T-cell (primary cell): ENCODE measurements around the gene AHSG. TPM values are rescaled to one million over a fixed set of nuclear protein-coding genes. Genes with fewer than 3 reads are reported as not detected.

Source experiments
- ATAC-seq, 4 experiments: fragments of 200-7000 bp in 3 of 4; fragments of 150-1000 bp in 1 of 4; cut with Tn5 transposase; replicated peaks in 1 of 4; 1 replicate in 3 of 4; 2 replicates in 1 of 4; pipeline ENCODE4 v1.10.0; 2021; ENCODE audit warnings: moderate library complexity in 3 of 4, mild to moderate bottlenecking in 2 of 4, moderate number of reproducible peaks in 1 of 4
- CTCF ChIA-PET, 2 donors: fragments of 300-600 bp; sonication (Branson Sonifier 250); formaldehyde crosslinking; loops; one replicate each; lab custom pipeline; 2022; ENCODE audit warnings: antibody characterized with exemption in 2 of 2; lab: Charles Lee
- POLR2A ChIA-PET, 2 donors: fragments of 300-600 bp; sonication (Branson Sonifier 250); formaldehyde crosslinking; loops; one replicate each; lab custom pipeline; 2022; ENCODE audit warnings: antibody characterized with exemption in 2 of 2; lab: Charles Lee
- DNase-seq, 35 experiments: peaks; one replicate each; pipeline versions ENCODE4 v3.0.0 to v3.0.0-alpha.2; 2013 to 2023
- H3K27ac ChIP-seq: one replicate; pipeline ENCODE4 v1.5.1; 2013; ENCODE audit warnings: low read length
- H3K27me3 ChIP-seq, 2 experiments: replicated peaks in 1 of 2; 1 replicate in 1 of 2; 2 replicates in 1 of 2; pipeline versions ENCODE4 v1.6.1 to v1.7.0; 2013; ENCODE audit warnings: low read length in 1 of 2, mixed read lengths in 1 of 2; ENCODE audit not compliant: control insufficient read depth in 2 of 2, insufficient read depth in 2 of 2; ENCODE audit errors: extremely low read depth in 1 of 2
- H3K36me3 ChIP-seq, 2 donors: 1 replicate in 1 of 2; 2 replicates in 1 of 2; pipeline versions ENCODE4 v1.6.1 to v1.7.0; 2013; ENCODE audit warnings: low read length in 1 of 2; ENCODE audit not compliant: control insufficient read depth in 2 of 2, insufficient read depth in 1 of 2; ENCODE audit errors: extremely low read depth in 1 of 2
- H3K4me1 ChIP-seq, 2 experiments: 1 replicate in 1 of 2; 2 replicates in 1 of 2; pipeline versions ENCODE4 v1.6.1 to v1.7.0; 2013; ENCODE audit warnings: low read length in 2 of 2, mixed read lengths in 1 of 2; ENCODE audit not compliant: insufficient read depth in 2 of 2, control insufficient read depth in 1 of 2; ENCODE audit errors: extremely low read depth in 1 of 2
- H3K4me3 ChIP-seq, 2 donors: 1 replicate in 1 of 2; 2 replicates in 1 of 2; pipeline versions ENCODE4 v1.5.1 to v1.7.0; 2013; ENCODE audit warnings: mild to moderate bottlenecking in 2 of 2, low read length in 1 of 2, moderate library complexity in 1 of 2; ENCODE audit not compliant: control insufficient read depth in 1 of 2; ENCODE audit errors: extremely low read depth in 1 of 2
- H3K9me3 ChIP-seq: 2 replicates; pipeline ENCODE4 v1.7.0; 2013
- H3K27ac Mint-ChIP-seq, 2 donors: one replicate each; pipeline ENCODE4 v1.8.0; 2020 to 2021; ENCODE audit warnings: mild to moderate bottlenecking in 2 of 2, mixed read lengths in 2 of 2
- H3K27me3 Mint-ChIP-seq, 2 donors: one replicate each; pipeline ENCODE4 v1.8.0; 2021 to 2022; ENCODE audit warnings: mixed read lengths in 2 of 2
- H3K36me3 Mint-ChIP-seq: one replicate; pipeline ENCODE4 v1.8.0; 2021; ENCODE audit warnings: mixed read lengths
- H3K4me1 Mint-ChIP-seq, 3 donors: one replicate each; pipeline ENCODE4 v1.8.0; 2020 to 2022; ENCODE audit warnings: mixed read lengths in 3 of 3, mild to moderate bottlenecking in 1 of 3
- H3K4me3 Mint-ChIP-seq, 3 donors: one replicate each; pipeline ENCODE4 v1.8.0; 2020 to 2022; ENCODE audit warnings: mild to moderate bottlenecking in 3 of 3, mixed read lengths in 3 of 3, moderate library complexity in 3 of 3
- H3K9me3 Mint-ChIP-seq, 3 donors: one replicate each; pipeline ENCODE4 v1.8.0; 2020 to 2022; ENCODE audit warnings: mixed read lengths in 3 of 3
- WGBS: methylation state at CpG from one replicate; pipeline ENCODE4 v1.1.5; 2013; ENCODE audit warnings: missing lambda C conversion rate; ENCODE audit not compliant: insufficient coverage; 5-methylcytosine and 5-hydroxymethylcytosine counted together
- total RNA-seq, 35 experiments: library from RNA in 6 of 35; stranded (reverse) in 6 of 35; fragments of 120-200 nt in 1 of 35; gene quantifications; one replicate each; pipeline versions ENCODE4 v1.2.1 to v1.2.4 and lab custom pipeline; 2013 to 2026

The AHSG gene
- total RNA-seq, 5 donors from 2014 or later (not counting 1 experiment from before 2014, with no cell fraction given), result 1.8 to 1.9 (median 1.9) TPM; not detected in 2

DNA sequence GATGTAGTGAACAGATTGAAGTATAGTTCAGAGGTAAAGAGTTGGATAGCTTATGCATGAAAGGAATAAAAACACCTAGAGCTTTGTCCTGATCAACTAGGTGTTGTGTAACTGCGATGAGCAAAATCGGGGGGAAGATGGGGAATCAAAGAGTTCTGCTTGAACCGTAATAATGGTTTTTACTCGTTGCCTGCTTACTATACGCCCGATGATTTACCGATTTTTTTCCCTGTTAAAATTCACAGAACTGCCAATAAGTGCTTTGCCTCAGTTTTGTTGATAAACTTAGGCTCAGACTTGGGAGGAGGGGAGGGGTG, 43.1 kb upstream of the AHSG start:
- Histone ChIP-seq H3K27ac (peak overlapping the region; percentile 80), H3K4me1 (peaks cover 25 to 36% of the 10 kb centered on the region in 2 experiments), H3K27me3 (no peaks in the 10 kb centered on the region), H3K36me3 (peaks cover 3 to 12% of the 10 kb centered on the region in 2 donors), H3K9me3 (no peaks in the 10 kb centered on the region), H3K4me3 (peak overlapping the region; percentile 70 to 77)
- peak overlapping the region; percentile 88 to 92 (median 90) for H3K4me3 Mint-ChIP-seq
- no peak for DNase-seq
- H3K36me3 Mint-ChIP-seq, result peaks cover 20% of the 10 kb centered on the region
- H3K4me1 Mint-ChIP-seq, result peaks cover 65 to 68% (median 67%) of the 10 kb centered on the region in 3 donors
- CTCF ChIA-PET, result interaction anchor here (0.8 to 2.8 kb wide), 12 partner anchors 20 to 626 kb away, joined by 3 to 42 read pairs (median 4); partner anchors contain the start of genes EIF4A2 (in 1 of the 2), ETV5 (in 1 of the 2) and RPL39L (in 1 of the 2)
- POLR2A ChIA-PET, result interaction anchor here (0.5 to 1.5 kb wide), 15 partner anchors 9 to 984 kb away, joined by 3 to 22 read pairs (median 4); partner anchors contain the start of genes EIF4A2 (in 2 of the 2), SENP2 (in 1 of the 2) and TRA2B (in 1 of the 2)
- no peak for ATAC-seq
- no peaks in the 10 kb centered on the region for H3K9me3 Mint-ChIP-seq
- no CpG with 5 or more reads among the region's 7 CpGs for whole genome bisulfite sequencing
- H3K27ac Mint-ChIP-seq, result peak overlapping the region; percentile 96 to 98
- H3K27me3 Mint-ChIP-seq, result no peaks in the 10 kb centered on the region

GRCh38 chr3:186570096-186570940, 42.5 kb upstream of the AHSG start, which contains the start of gene DNAJB11:
Gene DNAJB11 (plus strand): TSS chr3:186570720. CDS start chr3:186570898, 178 bp downstream.
- no peaks in the 10 kb centered on the region for H3K9me3 ChIP-seq
- Mint-ChIP-seq H3K4me1 (peaks cover 63 to 68% (median 64%) of the 10 kb centered on the region in 3 donors), H3K9me3 (no peaks in the 10 kb centered on the region), H3K27me3 (no peaks in the 10 kb centered on the region), H3K27ac (peak within 1 kb of the TSS; percentile 96 to 98), H3K4me3 (peak within 1 kb of the TSS; percentile 88 to 92 (median 90)), H3K36me3 (peaks cover 21% of the 10 kb centered on the region)
- H3K27ac ChIP-seq, result peak within 1 kb of the TSS; percentile 80
- POLR2A ChIA-PET, result interaction anchor here (0.5 to 1.5 kb wide), 21 partner anchors 9 to 984 kb away, joined by 3 to 22 read pairs (median 4); partner anchors contain the start of genes EIF4A2 (in 2 of the 2), SENP2 (in 1 of the 2) and TRA2B (in 1 of the 2)
- DNase-seq (peak; percentile 87 to 100 (median 99)), ATAC-seq (peak; percentile 85 to 87 (median 86))
- peaks cover 6 to 16% of the 10 kb centered on the region in 2 donors for H3K36me3 ChIP-seq
- 0% methylated on average over 50 of the region's 59 CpGs for WGBS
- H3K4me3 ChIP-seq, result peak within 1 kb of the TSS; percentile 77 to 88
- H3K4me1 ChIP-seq, result peaks cover 25 to 36% of the 10 kb centered on the region in 2 experiments
- CTCF ChIA-PET, result interaction anchor here in 1 of 2 donors (0.6 to 2.8 kb wide), 14 partner anchors 20 to 632 kb away, joined by 3 to 42 read pairs (median 4); partner anchors contain the start of genes EIF4A2, ETV5, RPL39L and TRA2B
- no peaks in the 10 kb centered on the region for H3K27me3 ChIP-seq

- DNase-seq (no peak), ATAC-seq (no peak)
- Histone ChIP-seq H3K27me3 (no peaks in the 10 kb centered on the region), H3K27ac (peak overlapping the region; percentile 78), H3K9me3 (no peaks in the 10 kb centered on the region), H3K4me3 (peak overlapping the region; percentile 77 to 88), H3K4me1 (peaks cover 25 to 33% of the 10 kb centered on the region in 2 experiments), H3K36me3 (peaks cover 13 to 24% of the 10 kb centered on the region in 2 donors)
- peaks cover 29% of the 10 kb centered on the region for H3K36me3 Mint-ChIP-seq
- 2% methylated on average over 16 of the region's 21 CpGs for WGBS
- H3K9me3 Mint-ChIP-seq, result no peaks in the 10 kb centered on the region
- H3K27me3 Mint-ChIP-seq, result no peaks in the 10 kb centered on the region
- H3K4me3 Mint-ChIP-seq, result peak overlapping the region; percentile 88 to 92 (median 90)
- H3K27ac Mint-ChIP-seq, result peak overlapping the region; percentile 72 to 98
- ChIA-PET POLR2A (interaction anchor here (0.7 to 1.5 kb wide), 13 partner anchors 8 to 985 kb away, joined by 3 to 22 read pairs (median 4); partner anchors contain the start of genes EIF4A2 (in 2 of the 2), SENP2 (in 1 of the 2) and TRA2B (in 1 of the 2)), CTCF (interaction anchor here in 1 of 2 donors (0.6 to 2.8 kb wide), 9 partner anchors 30 to 633 kb away, joined by 3 to 42 read pairs (median 5); partner anchors contain the start of genes ETV5, RPL39L and TRA2B)
- H3K4me1 Mint-ChIP-seq, result peaks cover 56 to 65% (median 63%) of the 10 kb centered on the region in 3 donors
Measured at GRCh38 chr3:186570941-186571643, 41.8 kb upstream of the AHSG start.

GRCh38 chr3:186571644-186572013, 41.2 kb upstream of the AHSG start:
- Mint-ChIP-seq H3K9me3 (no peaks in the 10 kb centered on the region), H3K27ac (peak overlapping the region; percentile 72 to 98), H3K4me1 (peaks cover 51 to 62% (median 61%) of the 10 kb centered on the region in 3 donors), H3K4me3 (peak overlapping the region; percentile 88 to 92 (median 90)), H3K27me3 (no peaks in the 10 kb centered on the region), H3K36me3 (peaks cover 33% of the 10 kb centered on the region)
- no peaks in the 10 kb centered on the region for H3K27me3 ChIP-seq
- no CpG with 5 or more reads among the region's 2 CpGs for WGBS
- ATAC-seq (no peak), DNase-seq (no peak)
- CTCF ChIA-PET, result interaction anchor here in 1 of 2 donors (1.4 to 2.8 kb wide), 3 partner anchors 31 to 628 kb away, joined by 5 to 42 read pairs (median 5); no protein-coding TSS in a partner anchor
- peaks cover 15 to 29% of the 10 kb centered on the region in 2 donors for H3K36me3 ChIP-seq
- peak overlapping the region; percentile 77 to 88 for H3K4me3 ChIP-seq
- no peaks in the 10 kb centered on the region for H3K9me3 ChIP-seq
- H3K27ac ChIP-seq, result no peak overlapping the region
- H3K4me1 ChIP-seq, result peaks cover 22 to 27% of the 10 kb centered on the region in 2 experiments
- POLR2A ChIA-PET, result interaction anchor here in 1 of 2 donors (0.9 kb wide), 1 partner anchor 19 kb away, joined by 3 read pairs; no protein-coding TSS in a partner anchor

GRCh38 chr3:186577521-186577920, 35.3 kb upstream of the AHSG start:
- no peaks in the 10 kb centered on the region for H3K27me3 Mint-ChIP-seq
- CTCF ChIA-PET, result interaction anchor here in 1 of 2 donors (0.6 to 1.0 kb wide), 2 partner anchors 37 to 142 kb away, joined by 5 read pairs; no protein-coding TSS in a partner anchor
- H3K27ac ChIP-seq, result no peak overlapping the region
- no peaks in the 10 kb centered on the region for H3K9me3 Mint-ChIP-seq
- no peaks in the 10 kb centered on the region for H3K27me3 ChIP-seq
- H3K36me3 Mint-ChIP-seq, result peaks cover 73% of the 10 kb centered on the region
- H3K27ac Mint-ChIP-seq, result no peak overlapping the region
- H3K4me1 Mint-ChIP-seq, result peaks cover 10 to 24% (median 21%) of the 10 kb centered on the region in 3 donors
- no CpG with 5 or more reads among the region's 2 CpGs for WGBS
- DNase-seq (no peak), ATAC-seq (no peak)
- H3K9me3 ChIP-seq, result no peaks in the 10 kb centered on the region
- H3K4me3 Mint-ChIP-seq, result no peak overlapping the region
- POLR2A ChIA-PET, result interaction anchor here (0.6 to 0.7 kb wide), 4 partner anchors 52 to 645 kb away, joined by 3 to 5 read pairs (median 4); no protein-coding TSS in a partner anchor
- peaks cover 21 to 70% of the 10 kb centered on the region in 2 donors for H3K36me3 ChIP-seq
- no peak overlapping the region for H3K4me3 ChIP-seq
- H3K4me1 ChIP-seq, result no peaks in the 10 kb centered on the region
